22Rv1 (cell line): Measurements from ENCODE around the gene GALNT7.

Source experiments
- CTCF ChIP-seq: fragments of 450-650 bp; IDR thresholded peaks from 2 replicates; pipeline ENCODE4 v1.5.1; 2017; ENCODE audit warnings: mild to moderate bottlenecking
- ZFX ChIP-seq: fragments of 450-650 bp; IDR thresholded peaks from 2 replicates; pipeline ENCODE4 v1.6.1; 2017; ENCODE audit warnings: antibody characterized with exemption, borderline replicate concordance

GRCh38 chr4:173177232-173177631 is 8.6 kb downstream of the GALNT7 start:
- TF ChIP-seq CTCF (0 out of 2 replicates have a peak, but pooled peaks have one; percentile 11), ZFX (no peak)
